ENCODE data around the gene GABARAP.

- TF ChIP-seq CTCF (IDR thresholded peaks at IDR 0.05) (no peak), E2F4 (CRISPR knock-in tag; IDR thresholded peaks at IDR 0.05; ENCODE audit: borderline replicate concordance, low read depth) (no peak), SMAD4 (CRISPR knock-in tag; IDR thresholded peaks at IDR 0.05) (no peak), MAX (CRISPR knock-in tag; IDR thresholded peaks at IDR 0.05) (no peak), IRF1 (CRISPR knock-in tag; IDR thresholded peaks at IDR 0.05) (no peak), ESRRA (CRISPR knock-in tag; IDR thresholded peaks at IDR 0.05; ENCODE audit: borderline replicate concordance) (no peak), IRF2 (CRISPR knock-in tag; IDR thresholded peaks at IDR 0.05; ENCODE audit: borderline replicate concordance, low read depth) (no peak), TP53 (CRISPR knock-in tag; IDR thresholded peaks at IDR 0.05) (no peak), FOXP1 (CRISPR knock-in tag; IDR thresholded peaks at IDR 0.05; ENCODE audit: borderline replicate concordance) (no peak), MYBL2 (CRISPR knock-in tag; IDR thresholded peaks at IDR 0.05) (no peak), JUN (CRISPR knock-in tag; IDR thresholded peaks at IDR 0.05) (no peak)
Measured at GRCh38 chr17:7190276-7190917, 51.9 kb downstream of the GABARAP start.

Measured in WTC11 (cell line).